Measurements from ENCODE around the gene SSR2. TPM values are rescaled to one million over a fixed set of nuclear protein-coding genes. Genes with fewer than 3 reads are reported as not detected.

SSR2 gene
- 427 and 499 TPM in 2 replicates for total RNA-seq

- DNase-seq (ENCODE audit: low read depth, low spot score), result peak; percentile 88
Observed at GRCh38 chr1:156020293-156021092, at the start of gene SSR2. Gene SSR2, minus strand, starts transcription at chr1:156020951. Its CDS starts 784 bp downstream, at chr1:156020167.

- DNase-seq (ENCODE audit: low read depth, low spot score), result no peak
Observed at GRCh38 chr1:156070548-156070947, 49.8 kb upstream of the SSR2 start.

GRCh38 chr1:156069490-156070455 is 49.0 kb upstream of the SSR2 start:
- DNase-seq (ENCODE audit: low read depth, low spot score), result no peak

GRCh38 chr1:156067262-156067661 is 46.5 kb upstream of the SSR2 start:
- no peak for DNase-seq (ENCODE audit: low read depth, low spot score)

GRCh38 chr1:156065871-156066270 is 45.1 kb upstream of the SSR2 start:
- DNase-seq (ENCODE audit: low read depth, low spot score), result no peak

- DNase-seq (ENCODE audit: low read depth, low spot score), result no peak
Observed at GRCh38 chr1:156065212-156065611, 44.5 kb upstream of the SSR2 start.

GRCh38 chr1:156064615-156065014 is 43.9 kb upstream of the SSR2 start:
- DNase-seq (ENCODE audit: low read depth, low spot score), result no peak

- DNase-seq (ENCODE audit: low read depth, low spot score), result no peak
Observed at GRCh38 chr1:156063997-156064285, 43.2 kb upstream of the SSR2 start.

- DNase-seq (ENCODE audit: low read depth, low spot score), result no peak
Observed at GRCh38 chr1:156062189-156062588, 41.4 kb upstream of the SSR2 start.

GRCh38 chr1:156060937-156061636 is 40.3 kb upstream of the SSR2 start, which contains the start of gene RAB25:
Gene RAB25, plus strand, starts transcription at chr1:156061160. Its CDS starts 241 bp downstream, at chr1:156061401.
- no peak for DNase-seq (ENCODE audit: low read depth, low spot score)

- no peak for DNase-seq (ENCODE audit: low read depth, low spot score)
Observed at GRCh38 chr1:156056326-156056849, 35.6 kb upstream of the SSR2 start.

GRCh38 chr1:156055281-156056048 is 34.7 kb upstream of the SSR2 start:
- no peak for DNase-seq (ENCODE audit: low read depth, low spot score)

- peak; percentile 83 for DNase-seq (ENCODE audit: low read depth, low spot score)
Observed at GRCh38 chr1:156054500-156055280, 33.9 kb upstream of the SSR2 start, which contains the start of gene LAMTOR2. Gene LAMTOR2, plus strand, starts transcription at chr1:156054782. Its CDS starts 108 bp downstream, at chr1:156054890.

- DNase-seq (ENCODE audit: low read depth, low spot score), result peak; percentile 55
Observed at GRCh38 chr1:156053768-156054499, 33.2 kb upstream of the SSR2 start, which contains the start of gene UBQLN4. Gene UBQLN4, minus strand, starts transcription at chr1:156053798. Its CDS starts 97 bp downstream, at chr1:156053701.

GRCh38 chr1:156052862-156053767 is 32.4 kb upstream of the SSR2 start:
- DNase-seq (ENCODE audit: low read depth, low spot score), result peak; percentile 41

- DNase-seq (ENCODE audit: low read depth, low spot score), result no peak
Observed at GRCh38 chr1:156051011-156051725, 30.4 kb upstream of the SSR2 start.

GRCh38 chr1:156050376-156050775 is 29.6 kb upstream of the SSR2 start:
- no peak for DNase-seq (ENCODE audit: low read depth, low spot score)

Measured in pulmonary artery endothelial cell (primary cell).